SK-N-SH treated with all-trans-retinoic acid at 6 μM for 48 hours (cell line): Measurements from ENCODE around the gene ADAMTS9.

ENCODE experiments used
- ATAC-seq: fragments of 200-7000 bp; cut with Tn5 transposase; 3 replicates; pipeline ENCODE4 v1.9.1; 2020; ENCODE audit warnings: mild to moderate bottlenecking, moderate library complexity
- ARNTL ChIP-seq: fragments of 450-650 bp; formaldehyde crosslinking; IDR thresholded peaks from 2 replicates; pipeline ENCODE4 v1.5.0; 2020; ENCODE audit warnings: low read depth, mild to moderate bottlenecking, moderate library complexity, borderline replicate concordance
- BACH2 ChIP-seq: fragments of 250-450 bp; sonication (Bioruptor Pico); IDR thresholded peaks from 2 replicates; pipeline ENCODE4 v1.9.0; 2021; ENCODE audit warnings: mild to moderate bottlenecking, borderline replicate concordance
- CREB5 ChIP-seq: fragments of 250-450 bp; sonication (Bioruptor Pico); IDR thresholded peaks from 2 replicates; pipeline ENCODE4 v1.5.1; 2020; ENCODE audit warnings: low read depth, mild to moderate bottlenecking, moderate library complexity
- CSDC2 ChIP-seq: fragments of 250-450 bp; sonication (Bioruptor Pico); IDR thresholded peaks from 2 replicates; pipeline ENCODE4 v1.5.0; 2020; ENCODE audit warnings: mild to moderate bottlenecking, moderate library complexity
- CSRNP3 ChIP-seq: fragments of 250-450 bp; sonication (Bioruptor Pico); IDR thresholded peaks from 2 replicates; pipeline ENCODE4 v1.5.1; 2021; ENCODE audit warnings: mild to moderate bottlenecking, moderate library complexity
- ESRRG ChIP-seq: fragments of 250-450 bp; sonication (Bioruptor Pico); IDR thresholded peaks from 2 replicates; pipeline ENCODE4 v1.6.1; 2021; ENCODE audit warnings: mild to moderate bottlenecking
- ISL1 ChIP-seq: fragments of 250-450 bp; sonication (Bioruptor Pico); IDR thresholded peaks from 2 replicates; pipeline ENCODE4 v2.1.2; 2022; ENCODE audit warnings: mild to moderate bottlenecking, moderate library complexity
- PATZ1 ChIP-seq: fragments of 250-450 bp; sonication (Bioruptor Pico); IDR thresholded peaks from 2 replicates; pipeline ENCODE4 v1.8.0; 2020; ENCODE audit warnings: mild to moderate bottlenecking, moderate library complexity, borderline replicate concordance
- POU6F1 ChIP-seq: fragments of 250-450 bp; sonication (Bioruptor Pico); IDR thresholded peaks from 2 replicates; pipeline ENCODE4 v1.8.0; 2021; ENCODE audit warnings: low read depth, mild to moderate bottlenecking, moderate library complexity, borderline replicate concordance
- RARB ChIP-seq: fragments of 250-450 bp; sonication (Bioruptor Pico); IDR thresholded peaks from 2 replicates; pipeline ENCODE4 v1.8.0; 2021; ENCODE audit warnings: mild to moderate bottlenecking, moderate library complexity
- TCF4 ChIP-seq: fragments of 250-450 bp; sonication (Bioruptor Pico); IDR thresholded peaks from 2 replicates; pipeline ENCODE4 v1.8.0; 2021; ENCODE audit warnings: mild to moderate bottlenecking, moderate library complexity, borderline replicate concordance
- TOX ChIP-seq: fragments of 250-450 bp; sonication (Bioruptor Pico); IDR thresholded peaks from 2 replicates; pipeline ENCODE4 v1.8.0; 2021; ENCODE audit warnings: mild to moderate bottlenecking, moderate library complexity, borderline replicate concordance
- TSHZ2 ChIP-seq: fragments of 250-450 bp; sonication (Bioruptor Pico); IDR thresholded peaks from 2 replicates; pipeline ENCODE4 v1.5.0; 2020; ENCODE audit warnings: mild to moderate bottlenecking, moderate library complexity
- ZC3H10 ChIP-seq: fragments of 250-450 bp; sonication (Bioruptor Pico); IDR thresholded peaks from 2 replicates; pipeline ENCODE4 v1.5.1; 2021; ENCODE audit warnings: mild to moderate bottlenecking, moderate library complexity
- ZFP3 ChIP-seq: fragments of 250-450 bp; sonication (Bioruptor Pico); IDR thresholded peaks from 2 replicates; pipeline ENCODE4 v1.5.0; 2020; ENCODE audit warnings: mild to moderate bottlenecking, moderate library complexity
- ZFP30 ChIP-seq: fragments of 450-650 bp; formaldehyde crosslinking; IDR thresholded peaks from 2 replicates; pipeline ENCODE4 v1.5.0; 2022; ENCODE audit warnings: mild to moderate bottlenecking, moderate library complexity
- ZNF565 ChIP-seq: fragments of 450-650 bp; formaldehyde crosslinking; conservative IDR thresholded peaks from 2 replicates; pipeline ENCODE4 v1.5.0; 2020; ENCODE audit warnings: low read depth, mild to moderate bottlenecking, moderate library complexity
- ZNF70 ChIP-seq: fragments of 450-650 bp; formaldehyde crosslinking; IDR thresholded peaks from 2 replicates; pipeline ENCODE4 v1.5.0; 2020; ENCODE audit warnings: mild to moderate bottlenecking, moderate library complexity
- ZNF8 ChIP-seq: fragments of 450-650 bp; formaldehyde crosslinking; IDR thresholded peaks from 2 replicates; pipeline ENCODE4 v1.5.0; 2020; ENCODE audit warnings: mild to moderate bottlenecking, moderate library complexity

Gene ADAMTS9

GRCh38 chr3:64505419-64505818, 182.4 kb downstream of the ADAMTS9 start:
- no peak for ATAC-seq

GRCh38 chr3:64502284-64502683, 185.5 kb downstream of the ADAMTS9 start:
- ATAC-seq, result no peak
- TF ChIP-seq ZC3H10, result no peak
- TF ChIP-seq ZNF70 (CRISPR knock-in tag), result no peak
- no peak for TF ChIP-seq ZFP3 (CRISPR knock-in tag)
- TF ChIP-seq PATZ1 (CRISPR knock-in tag), result no peak
- TF ChIP-seq ZFP30 (CRISPR knock-in tag), result no peak
- no peak for TF ChIP-seq CSRNP3 (CRISPR knock-in tag)
- TF ChIP-seq TOX (CRISPR knock-in tag), result no peak
- no peak for TF ChIP-seq ESRRG (CRISPR knock-in tag)
- no peak for TF ChIP-seq BACH2
- TF ChIP-seq TCF4 (CRISPR knock-in tag), result no peak
- no peak for TF ChIP-seq ZNF8 (CRISPR knock-in tag)
- TF ChIP-seq TSHZ2 (CRISPR knock-in tag), result no peak
- no peak for TF ChIP-seq ARNTL (CRISPR knock-in tag)
- TF ChIP-seq ZNF565, result no peak

More at GRCh38 chr3:64505419-64505818, 182.4 kb downstream of the ADAMTS9 start:
- TF ChIP-seq TCF4 (CRISPR knock-in tag) (no peak), RARB (CRISPR knock-in tag) (no peak), ISL1 (CRISPR knock-in tag) (no peak), ZFP3 (CRISPR knock-in tag) (no peak), TOX (CRISPR knock-in tag) (no peak)

GRCh38 chr3:64501298-64501906, 186.4 kb downstream of the ADAMTS9 start:
- no peak for ATAC-seq
- TF ChIP-seq TCF4 (CRISPR knock-in tag) (peak; percentile 38; the same call in 1 of the 2 replicates), CSDC2 (CRISPR knock-in tag) (no peak)

- ATAC-seq, result no peak
- TF ChIP-seq ARNTL (CRISPR knock-in tag) (no peak), CREB5 (CRISPR knock-in tag) (no peak)
Measured at GRCh38 chr3:64496786-64497490, 190.9 kb downstream of the ADAMTS9 start.

- no peak for ATAC-seq
- TF ChIP-seq ZNF8 (CRISPR knock-in tag) (no peak), ZNF70 (CRISPR knock-in tag) (no peak), POU6F1 (CRISPR knock-in tag) (no peak), CSRNP3 (CRISPR knock-in tag) (no peak), TSHZ2 (CRISPR knock-in tag) (no peak)
Measured at GRCh38 chr3:64495781-64496334, 191.9 kb downstream of the ADAMTS9 start.
